HG03108 (cell line): ENCODE data around the gene GABARAP.
"Not testable (repeated sequence)": the region's sequence is repeated elsewhere in the genome, so short reads cannot be mapped to it uniquely, and the experiment has no call there.

Source experiments
- ATAC-seq: cut with Tn5 transposase; IDR thresholded peaks from one replicate; pipeline ENCODE4 v1.9.1; 2021; ENCODE audit warnings: moderate library complexity; ENCODE audit not compliant: unreplicated experiment

The GABARAP gene

DNA sequence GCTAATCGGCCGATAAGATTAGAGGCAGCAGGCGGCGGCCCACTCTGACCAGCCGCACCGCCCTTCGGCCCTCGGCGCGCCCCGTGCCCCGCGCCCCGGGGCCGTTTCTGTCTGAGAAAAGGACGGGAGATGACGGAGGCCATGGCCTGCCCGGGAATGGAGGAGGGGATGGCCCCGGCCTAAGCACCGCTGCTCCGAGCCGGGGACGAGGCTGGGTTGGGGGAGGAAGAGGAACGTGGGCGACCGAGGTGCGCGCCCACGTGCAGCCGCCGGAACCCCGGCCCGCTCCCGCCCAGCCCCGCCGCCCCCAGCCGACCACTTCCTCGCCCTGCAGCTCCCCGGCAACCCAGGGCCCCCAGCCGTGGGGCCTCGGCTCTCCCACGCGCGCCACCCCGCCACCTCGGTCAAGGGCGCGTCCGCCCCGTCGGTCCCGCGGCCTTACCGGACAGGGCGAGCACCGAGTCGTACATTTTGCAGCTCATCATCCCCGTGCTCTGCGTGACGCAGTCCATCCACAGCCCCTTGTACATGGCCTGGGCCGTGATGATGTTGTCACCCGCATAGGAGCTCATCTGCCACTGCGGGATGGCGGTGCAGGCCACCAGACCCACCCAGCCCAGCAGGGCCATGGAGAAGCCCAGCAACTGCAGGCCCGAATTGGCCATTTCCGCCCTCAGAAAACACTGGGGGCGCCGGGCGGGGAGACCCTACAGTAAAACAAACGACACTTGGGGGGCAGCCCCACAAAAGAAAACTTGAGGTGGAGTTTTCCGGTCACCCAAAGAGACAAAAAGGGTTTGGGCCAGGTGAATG is 19.3 kb upstream of the GABARAP start:
- ATAC-seq = no peak

DNA sequence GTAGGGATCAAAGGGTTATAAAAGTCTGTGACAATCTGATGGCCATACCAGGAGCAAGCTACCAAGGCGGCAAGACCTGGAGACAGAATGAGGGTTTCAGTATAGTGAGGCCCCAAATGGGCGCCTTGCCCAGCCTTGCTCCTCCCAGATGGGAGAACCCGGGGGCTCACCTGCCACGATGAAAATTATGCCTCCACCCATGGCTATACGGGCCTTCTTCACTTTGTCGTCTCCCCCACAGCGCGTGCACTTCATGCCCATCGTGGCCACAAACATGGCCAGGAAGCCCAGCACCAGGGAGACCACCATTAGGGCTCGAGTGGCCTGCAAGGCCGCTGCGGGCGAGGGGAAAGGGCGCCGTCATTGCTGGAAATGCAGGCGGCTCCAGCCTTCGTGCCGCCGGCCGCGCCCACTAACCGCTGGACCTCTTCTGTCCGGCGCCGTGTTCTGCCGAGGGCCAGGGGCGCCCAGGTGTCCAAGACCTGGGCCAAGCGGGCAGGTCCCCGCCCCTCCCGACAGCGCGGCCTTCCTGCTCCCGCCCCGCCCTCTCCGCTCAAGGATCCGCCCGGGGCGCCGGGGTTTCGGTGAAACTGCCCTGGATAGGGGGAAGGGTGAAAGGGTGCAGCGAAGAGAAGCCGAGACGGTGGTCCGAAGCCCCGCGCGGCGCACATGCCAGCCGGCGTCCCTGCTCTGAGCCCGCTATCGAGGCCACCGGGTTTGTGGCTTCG is 18.6 kb upstream of the GABARAP start:
- ATAC-seq = no peak

DNA sequence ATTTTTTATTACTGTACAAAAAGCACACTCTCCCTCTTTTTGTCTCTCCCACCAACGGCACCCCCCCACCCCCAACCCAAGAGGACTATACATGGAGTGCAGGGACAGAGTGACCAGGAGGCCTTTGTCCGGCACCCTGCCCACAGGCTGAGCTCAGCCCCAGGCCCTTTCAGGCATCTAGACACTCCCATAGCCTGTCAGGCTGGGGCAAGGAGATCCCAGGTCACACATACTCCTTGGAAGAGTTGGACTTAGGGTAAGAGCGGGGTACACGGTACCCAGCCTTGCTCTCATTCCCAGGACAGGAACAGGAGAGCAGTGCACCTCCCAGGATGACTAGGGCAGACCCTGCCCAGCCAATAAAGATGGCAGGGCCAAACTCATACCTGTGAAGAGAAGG is 17.9 kb upstream of the GABARAP start:
- ATAC-seq = no peak

DNA sequence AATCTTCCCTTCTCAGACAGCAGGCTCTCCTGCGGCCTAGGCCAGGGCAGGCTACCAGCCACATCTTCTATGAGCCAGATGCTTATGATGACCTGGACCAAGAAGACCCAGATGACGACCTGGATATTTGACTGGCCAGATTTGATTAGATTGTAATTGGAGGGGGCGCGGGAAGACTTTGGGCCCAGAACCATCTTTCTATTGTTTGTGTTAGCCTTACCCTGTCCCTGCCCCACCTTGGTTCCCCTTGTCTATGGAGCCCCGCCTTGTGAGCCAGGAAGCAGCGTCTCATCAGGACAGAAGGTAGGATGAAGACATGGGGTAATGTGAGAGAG is 17.3 kb upstream of the GABARAP start:
- ATAC-seq = no peak

DNA sequence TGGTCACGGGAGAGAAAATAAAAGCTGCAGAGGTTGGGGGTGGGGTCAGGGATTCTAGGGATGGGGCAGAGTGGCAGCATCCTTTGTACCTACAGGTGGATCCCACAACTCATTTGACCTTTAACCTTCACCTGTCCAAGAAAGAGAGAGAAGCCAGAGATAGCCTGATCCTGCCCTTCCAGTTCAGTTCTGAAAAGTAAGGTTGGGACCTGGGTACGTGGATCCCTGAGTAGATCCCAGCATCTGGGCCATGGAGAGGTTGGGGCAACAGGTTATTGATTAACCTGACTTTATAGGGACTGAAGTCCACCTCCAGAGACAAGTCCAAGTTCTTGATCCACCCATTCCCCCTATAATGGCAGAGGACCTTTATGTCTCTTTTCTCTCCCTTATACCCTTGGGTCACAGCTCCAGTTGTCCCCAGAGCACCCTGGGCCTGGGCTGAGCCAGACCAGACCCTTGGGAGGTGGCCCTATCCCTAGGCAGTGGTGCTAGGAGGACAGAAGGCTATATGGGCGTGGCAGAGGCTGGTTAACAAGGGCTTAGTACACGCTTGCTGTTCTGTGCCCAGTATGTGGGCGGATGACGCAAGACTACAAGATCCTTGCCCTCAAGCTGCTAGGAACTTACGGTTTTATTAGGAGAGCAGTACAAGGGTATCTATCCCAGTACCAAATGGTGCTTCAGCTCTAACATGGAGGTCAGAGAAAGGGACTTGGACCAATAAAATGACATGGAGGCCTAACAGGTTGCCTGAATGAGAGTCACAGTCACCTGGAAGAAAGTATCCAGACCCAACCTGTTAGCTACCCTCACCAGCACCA is 16.7 kb upstream of the GABARAP start:
- no peak for ATAC-seq

DNA sequence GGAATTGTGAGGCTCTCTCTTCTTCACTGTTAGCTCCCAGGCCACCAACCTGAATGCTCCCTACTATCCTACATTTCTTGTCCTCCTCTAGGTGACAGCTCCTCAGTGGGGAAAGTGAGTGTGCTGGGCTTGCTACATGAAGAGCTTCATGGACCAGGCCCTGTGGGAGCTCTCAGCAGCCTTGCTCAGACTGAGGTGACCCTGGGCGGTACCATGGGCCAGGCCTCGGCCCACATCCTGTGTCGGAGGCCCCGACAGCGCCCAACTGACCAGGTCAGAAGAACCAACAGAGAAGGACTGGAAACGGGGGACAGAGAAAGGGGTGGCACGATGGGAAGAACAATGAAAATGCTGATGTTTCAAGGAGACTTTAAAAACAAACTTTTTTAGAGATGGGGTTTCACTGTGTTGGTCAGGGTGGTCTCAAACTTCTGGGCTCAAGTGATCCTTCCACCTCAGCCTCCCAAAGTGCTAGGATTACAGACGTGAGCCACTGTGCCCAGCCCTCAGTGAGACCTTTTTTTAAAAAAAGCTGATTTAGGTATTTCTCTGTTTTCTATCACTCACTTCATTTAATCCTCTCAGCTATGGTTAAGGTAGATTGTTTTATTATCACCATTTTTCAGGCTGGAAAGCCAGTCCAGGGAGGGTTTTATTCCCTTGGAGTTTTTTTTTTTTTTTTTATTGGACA is 14.7 kb upstream of the GABARAP start:
- no peak for ATAC-seq

DNA sequence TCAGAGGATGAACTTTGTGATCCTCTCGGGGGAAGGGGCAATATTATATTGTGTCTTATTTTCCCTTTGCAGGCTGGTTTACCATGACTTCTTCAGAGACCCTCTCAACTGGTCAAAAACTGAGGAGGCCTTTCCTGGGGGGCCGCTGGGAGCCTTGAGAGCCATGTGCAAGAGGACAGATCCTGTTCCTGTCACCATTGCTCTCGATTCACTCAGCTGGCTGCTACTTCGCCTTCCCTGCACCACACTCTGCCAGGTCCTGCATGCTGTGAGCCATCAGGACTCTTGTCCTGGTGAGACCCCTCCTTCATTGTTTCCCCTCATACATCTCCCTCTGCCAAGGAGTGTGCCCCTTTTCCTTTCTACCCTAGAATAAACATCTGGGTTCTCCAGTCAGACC is 12.3 kb upstream of the GABARAP start:
- ATAC-seq = no peak

DNA sequence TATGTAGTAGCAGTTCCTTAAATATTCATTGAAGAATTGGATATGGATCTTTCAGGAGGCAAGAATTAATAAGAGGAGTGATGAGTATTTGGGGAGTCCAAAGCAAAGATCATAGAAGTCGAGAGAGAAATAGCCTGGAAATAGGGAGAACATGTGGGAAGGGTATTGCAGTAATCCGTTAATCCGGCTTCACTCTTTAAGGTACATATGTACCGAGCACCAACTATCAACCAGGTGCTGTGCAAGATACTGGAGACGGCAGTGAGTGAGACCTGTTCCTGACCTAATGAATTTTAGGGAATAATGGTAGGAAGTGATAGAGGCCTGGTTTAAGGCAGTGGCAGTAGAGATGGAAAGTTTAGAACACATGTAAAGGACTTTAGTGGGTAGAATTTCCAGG is 10.8 kb upstream of the GABARAP start:
- ATAC-seq = no peak

DNA sequence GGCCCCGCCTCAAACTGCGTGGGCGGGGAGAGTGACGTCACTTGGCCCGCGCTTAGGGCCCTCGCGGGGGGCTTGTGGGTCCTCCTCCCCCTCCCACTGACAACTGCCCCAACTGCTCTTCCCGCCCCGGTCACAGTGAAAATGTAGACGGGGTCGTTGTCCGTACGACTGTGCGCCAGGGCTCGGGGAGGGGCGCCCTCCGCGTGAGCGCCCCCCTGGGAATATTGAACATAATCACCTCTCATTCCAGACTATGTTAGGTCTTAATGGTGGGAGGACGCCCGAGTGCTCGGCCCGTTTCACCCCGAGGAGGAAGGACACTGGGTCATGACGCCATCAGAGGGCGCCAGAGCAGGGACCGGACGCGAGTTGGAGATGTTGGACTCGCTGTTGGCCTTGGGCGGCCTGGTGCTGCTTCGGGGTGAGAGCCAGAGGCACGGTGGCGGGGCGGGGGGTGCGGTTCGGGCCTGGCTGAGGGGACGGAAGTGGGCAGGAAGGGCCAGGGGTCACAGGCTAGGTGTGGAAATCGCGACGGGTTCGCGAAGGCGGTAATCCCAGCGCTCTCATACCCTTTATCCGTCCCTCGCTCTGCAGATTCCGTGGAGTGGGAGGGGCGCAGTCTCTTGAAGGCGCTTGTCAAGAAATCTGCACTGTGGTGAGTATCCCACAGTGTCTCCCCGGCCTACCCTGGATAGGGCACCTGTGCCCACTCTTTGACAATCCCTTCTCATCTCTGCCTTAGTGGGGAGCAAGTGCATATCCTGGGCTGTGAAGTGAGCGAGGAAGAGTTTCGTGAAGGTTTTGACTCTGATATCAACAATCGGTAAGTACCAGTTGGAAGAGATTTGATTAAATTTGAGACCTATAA is 10.2 kb upstream of the GABARAP start, which contains the start of gene ELP5:
Gene ELP5 (plus strand): TSS at position 40 of the 868 bp plus-strand sequence. CDS start 336 bp downstream, at position 376.
- peak; percentile 41 for ATAC-seq

DNA sequence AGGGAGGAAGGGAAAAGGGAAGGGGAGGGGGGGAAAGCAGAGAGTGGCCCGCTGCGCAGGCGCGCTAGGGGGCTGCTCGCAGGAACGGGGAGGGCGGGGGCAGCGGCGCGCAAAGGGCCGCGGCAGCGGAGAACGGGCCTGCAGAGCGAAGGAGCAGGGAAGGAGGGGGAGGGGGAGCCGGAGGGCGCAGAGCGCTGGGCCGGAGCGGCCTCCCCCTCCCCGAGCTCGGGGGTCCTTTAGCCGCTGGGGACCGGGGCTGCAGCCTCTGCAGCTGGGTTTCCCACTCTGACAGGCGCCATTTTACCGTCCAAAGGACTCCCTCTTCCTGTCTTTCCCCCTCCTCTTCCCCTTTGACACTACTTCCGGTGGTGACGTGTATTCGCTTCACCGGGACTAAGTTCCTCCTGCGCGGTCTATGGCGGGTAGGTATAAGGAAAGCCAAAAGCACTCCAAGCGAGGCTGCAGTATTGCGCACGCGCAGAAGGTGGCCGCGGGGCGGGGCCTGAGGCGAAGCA is 9.5 kb upstream of the GABARAP start, which contains the start of gene CTDNEP1:
Gene CTDNEP1 (minus strand): TSS at position 74 of the 515 bp plus-strand sequence. CDS start 438 bp downstream, outside the sequence.
- peak; percentile 79 for ATAC-seq

DNA sequence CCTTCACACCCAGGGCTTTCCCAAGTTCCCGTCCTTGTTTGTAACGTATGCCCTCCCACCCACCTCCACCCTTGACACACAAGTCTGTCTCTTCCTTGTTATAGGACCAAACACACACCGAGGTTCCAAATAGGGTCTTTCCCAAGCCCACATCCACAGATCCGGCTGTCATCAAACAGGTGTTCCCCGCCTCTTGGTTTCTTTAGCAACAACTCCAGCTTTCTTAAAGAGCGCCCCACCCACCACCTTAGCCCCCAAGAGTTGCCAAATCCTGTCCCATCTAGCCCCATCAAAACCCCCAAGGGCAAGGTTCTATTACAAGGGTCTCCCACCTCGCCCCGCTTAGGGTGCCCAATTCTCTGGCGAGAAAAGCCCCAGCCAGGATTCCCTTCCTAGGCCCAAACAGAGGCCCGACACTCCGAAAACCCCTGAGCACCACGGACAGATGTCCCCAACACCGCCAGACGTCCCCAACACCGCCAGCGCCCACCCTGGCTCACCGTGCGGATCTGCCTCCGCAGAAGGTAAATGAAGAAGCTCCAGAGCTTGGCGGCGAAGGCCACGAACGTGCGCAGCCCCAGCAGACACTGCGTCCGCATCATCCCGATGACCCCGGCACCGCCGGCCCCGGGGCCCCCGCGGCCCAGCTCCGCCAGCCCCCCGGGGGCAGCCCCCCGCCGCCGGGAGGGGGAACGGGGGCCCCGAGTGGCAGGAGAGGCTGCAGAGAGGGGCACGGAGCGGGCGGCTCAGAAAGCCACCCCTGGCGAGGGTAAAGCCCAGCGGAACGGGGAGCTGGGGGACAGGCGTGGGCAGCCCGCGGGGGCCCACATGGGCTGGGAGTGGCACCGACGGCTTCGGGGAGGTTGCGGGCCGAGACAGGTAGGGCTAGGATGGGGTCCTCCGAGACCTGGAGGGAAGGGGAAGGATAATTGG is 8.7 kb upstream of the GABARAP start:
- no peak for ATAC-seq

DNA sequence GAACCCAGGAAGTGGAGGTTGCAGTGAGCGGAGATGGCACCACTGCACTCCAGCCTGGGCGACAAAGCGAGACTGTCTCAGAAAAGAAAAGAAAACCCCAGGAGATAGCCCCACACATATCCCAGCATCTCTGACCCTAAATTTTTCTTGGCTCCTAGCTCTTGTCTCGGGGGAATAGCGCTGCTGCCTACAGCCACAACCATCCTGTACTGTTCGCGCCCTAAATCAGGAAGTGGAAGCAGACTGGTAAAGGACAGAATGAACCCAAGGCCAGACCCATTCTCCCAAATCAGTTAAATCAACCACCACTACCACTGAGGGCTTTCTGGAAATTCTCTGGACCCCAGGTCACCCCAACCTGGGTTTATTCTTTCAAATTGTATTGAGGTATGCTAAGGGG is 7.6 kb upstream of the GABARAP start:
- no peak for ATAC-seq

DNA sequence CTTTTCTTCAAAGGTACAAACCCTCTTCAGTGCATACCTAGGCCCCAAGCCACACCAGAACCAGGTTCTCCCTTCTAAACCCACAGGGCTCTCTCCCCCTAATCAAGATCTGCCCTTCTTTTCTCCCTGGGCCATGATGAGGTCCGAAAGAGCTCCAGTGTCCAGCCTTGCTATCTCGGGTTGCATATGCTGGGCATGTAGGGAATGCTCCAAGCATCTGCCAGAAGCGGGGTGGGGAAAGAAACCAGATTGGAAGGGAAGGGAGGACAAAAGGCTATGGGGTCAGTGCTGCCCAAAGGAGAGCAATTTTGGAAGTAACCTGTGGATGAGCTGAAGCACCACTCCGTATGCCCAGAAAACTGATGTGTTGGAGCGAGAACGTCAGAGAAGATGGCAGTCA is 7.0 kb upstream of the GABARAP start:
- ATAC-seq = no peak

DNA sequence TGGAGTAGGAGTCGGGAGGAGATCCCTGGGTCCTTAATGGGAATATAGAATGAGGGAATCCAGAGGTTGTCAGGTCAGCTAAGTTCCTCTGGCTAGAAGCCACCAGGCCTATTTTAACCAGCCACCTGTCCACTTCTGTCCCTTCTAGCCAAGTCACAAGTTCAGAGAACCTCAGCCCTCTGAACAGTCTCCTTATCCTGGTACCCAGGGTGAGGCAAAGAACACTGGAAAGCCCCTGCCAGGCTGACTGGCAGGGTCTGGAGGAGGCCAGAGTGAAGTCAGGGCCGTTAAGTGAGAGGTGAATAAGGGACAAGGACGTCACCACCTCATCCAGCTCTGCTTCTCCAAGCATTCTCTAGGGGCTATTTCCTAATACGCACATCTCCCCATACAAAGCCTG is 6.5 kb upstream of the GABARAP start:
- no peak for ATAC-seq

DNA sequence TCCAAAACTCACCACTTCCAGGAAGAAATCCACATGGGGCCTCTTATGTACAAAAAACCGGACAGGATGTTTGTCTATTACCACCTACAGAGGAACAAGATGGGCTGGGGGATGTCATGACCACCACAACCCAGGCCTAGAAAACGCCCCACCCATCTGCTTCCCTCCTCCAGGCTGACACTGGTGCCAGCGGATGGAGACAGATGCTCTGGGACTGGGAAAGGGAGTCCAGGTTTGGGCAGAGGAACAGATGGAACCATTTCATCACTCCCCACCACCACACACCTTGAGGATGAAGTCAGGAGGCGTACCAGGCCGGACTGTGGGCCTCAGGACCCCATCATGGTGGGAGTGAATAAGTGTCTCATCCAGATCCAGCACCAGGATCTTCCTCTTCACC is 4.5 kb upstream of the GABARAP start:
- ATAC-seq = no peak

DNA sequence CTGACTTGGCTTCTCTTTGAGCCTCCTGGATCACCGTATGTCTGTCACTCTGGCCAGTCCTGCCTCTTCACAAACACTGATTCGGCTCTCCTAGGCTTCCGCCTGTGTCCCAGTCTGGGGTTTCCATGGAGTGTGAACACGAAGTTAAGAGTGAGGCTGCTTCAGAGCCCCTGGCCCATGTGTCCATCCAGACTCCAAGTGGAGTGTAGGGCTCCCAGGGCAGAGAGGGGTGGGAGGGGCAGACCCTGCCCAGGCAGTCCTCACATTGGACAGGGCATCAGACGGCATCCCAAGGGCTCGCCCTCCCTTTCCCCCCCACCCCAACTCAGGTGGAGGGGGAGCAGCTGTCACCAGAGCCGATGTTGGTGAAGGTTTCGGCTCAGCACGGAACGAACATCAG is 1.6 kb upstream of the GABARAP start:
- not testable (repeated sequence) for ATAC-seq

DNA sequence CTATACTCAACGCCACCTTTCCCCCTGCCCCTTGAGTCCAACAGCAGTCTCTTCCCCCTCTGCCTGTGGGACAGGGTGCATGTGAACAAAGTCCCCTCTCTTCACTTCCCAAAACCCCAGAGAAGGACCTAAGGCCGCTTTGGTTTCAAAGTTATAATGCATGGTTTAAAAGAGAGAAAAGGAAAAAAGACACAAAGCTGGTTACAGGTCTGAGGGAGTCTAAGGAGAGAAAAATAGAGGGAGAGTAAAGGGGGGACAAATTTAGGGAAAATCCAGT is 1.1 kb upstream of the GABARAP start:
- no peak for ATAC-seq

DNA sequence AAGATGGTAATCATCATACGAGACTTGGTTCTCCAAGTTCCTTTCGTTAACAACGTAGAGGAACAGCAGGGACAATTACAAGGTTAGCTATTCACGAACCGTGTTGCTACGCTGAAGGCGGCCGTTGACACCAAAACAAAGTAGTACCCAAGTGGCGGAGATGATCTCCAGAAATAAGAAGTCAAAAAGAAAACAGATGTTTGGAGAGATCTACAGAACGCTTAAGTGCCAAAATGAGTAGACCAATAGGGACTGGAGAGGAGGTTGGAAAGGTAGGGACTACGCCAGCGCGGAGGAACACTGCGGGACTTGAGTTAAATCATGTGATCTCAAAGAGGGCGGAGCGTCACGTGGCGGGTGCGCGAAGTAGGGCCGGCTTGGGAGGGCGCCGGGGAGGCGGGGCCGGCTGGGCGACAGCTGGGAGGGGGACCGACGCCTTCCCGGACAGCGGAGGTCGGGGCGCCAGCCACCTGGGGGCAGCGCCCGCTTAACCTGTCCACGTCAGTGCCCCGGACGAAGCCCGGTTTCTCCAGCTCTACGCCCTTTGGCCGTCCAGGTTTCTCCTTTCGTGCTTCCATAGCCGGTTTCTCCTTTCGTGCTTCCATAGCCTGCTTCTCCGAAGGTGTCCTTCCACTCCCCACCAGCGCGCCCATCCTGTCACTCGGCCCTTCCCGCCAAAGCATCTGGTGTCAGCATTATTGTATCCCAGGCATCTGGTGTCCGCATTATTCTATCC is 636 bp upstream of the GABARAP start:
- peak; percentile 32 for ATAC-seq
